ENCODE measurements around the gene CCT4.
"Not testable (repeated sequence)": the region's sequence is repeated elsewhere in the genome, so short reads cannot be mapped to it uniquely, and the experiment has no call there.

CCT4 gene

GRCh38 chr2:61878761-61879160, 9.7 kb downstream of the CCT4 start:
- no peak for DNase-seq (ENCODE audit: low read depth)

DNA sequence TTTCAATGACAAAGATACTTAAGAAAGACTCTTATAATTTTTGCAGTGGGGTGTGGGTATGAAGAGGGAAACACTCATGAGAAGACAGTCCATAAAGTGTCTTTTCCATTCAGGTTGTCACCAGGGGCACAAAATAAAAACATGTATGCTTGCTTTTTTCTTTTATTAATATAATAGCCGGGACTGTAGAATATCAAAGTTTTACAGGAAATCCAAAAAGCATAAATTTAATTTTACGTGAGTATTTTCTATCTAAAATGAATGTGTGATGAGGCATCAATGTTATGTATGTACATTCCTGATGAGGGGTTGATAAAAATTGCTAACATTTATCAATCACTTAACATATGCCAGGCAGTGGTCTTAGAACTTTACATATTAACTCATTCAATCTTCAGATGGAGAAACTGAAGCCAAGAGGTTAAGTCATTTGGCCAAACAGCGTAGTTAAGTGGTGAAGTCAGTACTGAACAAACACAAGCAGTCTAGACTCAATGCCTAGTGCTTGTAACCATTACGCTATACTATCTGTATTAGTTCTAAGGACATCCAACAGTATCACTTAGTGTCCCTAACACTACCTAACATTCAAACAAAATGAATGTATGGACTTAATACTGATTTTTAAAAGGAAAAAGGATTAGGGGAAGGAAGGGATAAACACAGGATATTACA, 10.7 kb downstream of the CCT4 start:
- no peak for DNase-seq (ENCODE audit: low read depth)

DNA sequence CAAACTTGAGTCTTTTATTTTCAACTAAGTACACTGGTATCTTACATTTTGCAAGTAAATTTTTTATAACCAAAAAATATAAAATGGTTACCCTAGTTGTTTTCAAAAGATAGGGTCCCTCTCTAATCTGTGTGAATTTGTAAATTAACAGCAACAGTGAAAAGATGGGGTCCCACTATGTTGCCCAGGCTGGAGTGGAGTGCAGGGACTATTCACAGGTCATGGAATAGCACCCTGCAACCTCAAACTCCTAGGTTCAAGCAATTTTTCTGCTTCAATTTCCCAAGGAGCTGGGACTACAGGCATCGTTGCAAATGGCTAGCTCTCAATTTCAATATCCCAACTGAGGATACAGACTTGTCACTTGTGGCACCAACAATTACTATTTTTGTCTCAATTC, 12.1 kb downstream of the CCT4 start:
- no peak for DNase-seq (ENCODE audit: low read depth)

GRCh38 chr2:61866482-61867089, 21.9 kb downstream of the CCT4 start:
- DNase-seq (ENCODE audit: low read depth) = not testable (repeated sequence)

GRCh38 chr2:61862085-61862484, 26.4 kb downstream of the CCT4 start:
- no peak for DNase-seq (ENCODE audit: low read depth)

DNA sequence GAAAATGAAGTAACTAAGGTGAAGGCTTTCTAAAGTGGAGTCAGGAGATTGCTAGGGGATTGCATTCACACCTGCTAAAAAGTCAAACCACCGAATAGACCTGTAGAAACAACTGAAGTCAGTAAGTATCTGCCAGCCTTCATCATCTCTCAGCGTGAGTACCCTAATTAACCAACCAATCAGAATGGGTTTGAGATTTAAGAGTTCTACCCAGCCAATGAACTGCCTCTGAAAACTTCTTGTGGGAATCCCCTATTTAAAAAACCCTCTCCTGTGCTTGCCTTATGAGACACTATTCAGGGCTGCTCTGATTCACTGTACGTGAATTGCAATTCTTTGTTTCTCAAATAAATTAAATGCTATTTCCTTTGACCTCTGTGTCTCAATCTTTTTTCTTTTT, 31.2 kb downstream of the CCT4 start:
- no peak for DNase-seq (ENCODE audit: low read depth)

DNA sequence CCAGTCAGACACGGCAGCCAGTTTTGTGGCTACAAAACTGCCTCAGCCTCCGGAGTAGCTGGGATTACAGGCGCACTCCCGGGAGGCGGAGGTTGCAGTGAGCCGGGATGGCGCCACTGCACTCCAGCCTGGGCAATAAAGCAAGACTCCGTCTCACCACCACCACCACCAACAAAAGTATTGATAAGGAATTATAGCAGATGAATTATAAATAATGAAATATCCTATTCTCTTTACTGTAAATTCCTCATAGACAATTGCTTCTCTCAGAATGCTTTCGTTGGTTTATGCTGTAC, 33.2 kb downstream of the CCT4 start:
- DNase-seq (ENCODE audit: low read depth) = no peak

DNA sequence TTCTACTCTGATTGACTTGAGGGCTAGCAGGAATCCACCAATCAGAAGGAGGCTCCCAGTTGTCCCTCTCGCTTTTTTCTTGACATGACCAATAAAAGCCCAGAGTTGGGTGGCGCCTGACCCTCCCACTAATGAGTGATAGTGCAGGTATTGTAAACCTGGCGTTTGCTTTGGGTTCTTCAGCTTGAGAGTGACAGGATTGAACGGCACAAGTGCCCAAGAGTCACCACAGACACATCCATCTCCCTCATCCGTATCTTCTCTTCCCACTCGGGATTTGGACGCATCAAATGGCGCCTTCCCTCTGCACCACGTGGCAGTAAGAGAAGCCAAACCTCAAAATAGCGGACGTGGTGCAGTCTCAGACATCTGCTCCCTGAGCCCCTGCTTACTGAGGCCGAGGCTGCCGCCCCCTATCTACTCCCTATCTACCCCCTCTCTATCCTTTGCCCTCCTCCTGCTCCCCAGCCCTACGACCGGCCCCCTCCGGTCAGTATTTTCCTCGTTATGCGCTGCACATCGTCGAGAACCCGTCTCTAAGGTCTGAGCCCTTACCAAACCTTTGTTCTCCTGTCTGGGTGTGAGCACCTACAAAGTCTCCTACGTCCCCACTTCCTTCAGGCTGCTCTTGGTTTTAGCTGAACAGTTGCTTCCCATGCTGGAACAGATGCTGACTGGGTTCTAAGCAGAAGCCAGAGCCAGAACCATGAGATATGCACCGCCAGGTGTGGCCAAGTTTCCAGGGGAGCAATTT, 33.7 kb downstream of the CCT4 start:
- DNase-seq (ENCODE audit: low read depth) = peak; percentile 83

DNA sequence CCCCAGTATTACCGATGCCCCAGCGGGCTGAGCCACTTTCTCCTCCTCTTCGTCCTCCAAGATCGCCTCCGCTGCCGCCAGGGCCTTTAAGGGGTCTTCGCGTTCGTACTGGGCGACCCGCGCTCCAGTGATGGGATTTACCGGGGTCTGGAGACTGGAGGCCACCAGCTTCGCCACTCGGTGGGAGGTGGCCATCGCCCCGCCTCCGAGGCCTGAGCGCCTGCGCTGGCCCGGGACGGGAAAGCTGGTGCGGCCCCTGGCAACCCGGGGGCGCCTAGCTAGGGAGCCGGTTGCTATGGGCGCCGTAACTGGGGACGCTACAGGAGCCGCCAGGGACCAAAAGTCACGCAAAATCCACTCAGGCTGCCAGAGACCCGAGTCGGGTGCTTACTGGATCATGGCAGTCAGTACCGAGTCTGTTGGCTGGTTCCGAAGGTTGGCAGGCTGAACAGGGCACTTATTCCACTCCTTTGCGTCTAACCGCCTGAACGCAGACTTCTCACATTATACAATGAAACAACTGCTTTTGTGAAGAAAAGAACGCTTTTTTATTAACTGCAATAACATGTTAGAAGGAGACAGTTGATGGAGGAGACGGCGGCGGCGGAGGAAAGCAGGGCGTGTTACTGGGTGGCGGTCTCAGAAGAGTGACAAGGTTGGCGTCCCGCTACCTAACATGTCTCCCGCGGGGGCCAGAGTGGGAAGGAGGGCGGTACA, 34.5 kb downstream of the CCT4 start, which contains the start of gene FAM161A:
Gene FAM161A (minus strand): TSS at position 214 of the 717 bp plus-strand sequence. CDS start 19 bp downstream, at position 195.
- peak; percentile 52 for DNase-seq (ENCODE audit: low read depth)

GRCh38 chr2:61853086-61853846, 35.2 kb downstream of the CCT4 start:
- no peak for DNase-seq (ENCODE audit: low read depth)

- not testable (repeated sequence) for DNase-seq (ENCODE audit: low read depth)
These were observed 37.2 kb downstream of the CCT4 start for GRCh38 chr2:61851270-61851669.

GRCh38 chr2:61845320-61845719, 43.1 kb downstream of the CCT4 start:
- DNase-seq (ENCODE audit: low read depth) = no peak

- DNase-seq (ENCODE audit: low read depth) = no peak
These were observed 47.2 kb downstream of the CCT4 start for GRCh38 chr2:61841286-61841685.

- DNase-seq (ENCODE audit: low read depth) = no peak
These were observed 53.6 kb downstream of the CCT4 start for GRCh38 chr2:61834893-61835292.

DNA sequence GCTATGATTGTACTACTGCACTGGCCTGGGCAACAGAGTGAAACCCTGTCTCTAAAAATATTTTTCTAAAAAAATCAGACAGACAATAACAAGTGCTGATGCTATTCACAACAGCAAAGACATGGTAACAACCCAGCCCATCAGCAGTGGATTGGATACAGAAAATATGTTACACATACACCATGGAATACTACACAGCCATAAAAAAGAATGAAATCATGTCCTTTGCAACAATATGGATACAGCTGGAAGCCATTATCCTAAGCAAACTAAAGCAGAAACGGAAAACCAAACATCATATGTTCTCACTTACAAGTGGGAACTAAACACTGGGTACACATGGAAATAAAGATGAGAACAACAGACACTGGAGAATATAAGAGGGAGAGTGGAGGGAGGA, 54.5 kb downstream of the CCT4 start:
- DNase-seq (ENCODE audit: low read depth) = no peak

DNA sequence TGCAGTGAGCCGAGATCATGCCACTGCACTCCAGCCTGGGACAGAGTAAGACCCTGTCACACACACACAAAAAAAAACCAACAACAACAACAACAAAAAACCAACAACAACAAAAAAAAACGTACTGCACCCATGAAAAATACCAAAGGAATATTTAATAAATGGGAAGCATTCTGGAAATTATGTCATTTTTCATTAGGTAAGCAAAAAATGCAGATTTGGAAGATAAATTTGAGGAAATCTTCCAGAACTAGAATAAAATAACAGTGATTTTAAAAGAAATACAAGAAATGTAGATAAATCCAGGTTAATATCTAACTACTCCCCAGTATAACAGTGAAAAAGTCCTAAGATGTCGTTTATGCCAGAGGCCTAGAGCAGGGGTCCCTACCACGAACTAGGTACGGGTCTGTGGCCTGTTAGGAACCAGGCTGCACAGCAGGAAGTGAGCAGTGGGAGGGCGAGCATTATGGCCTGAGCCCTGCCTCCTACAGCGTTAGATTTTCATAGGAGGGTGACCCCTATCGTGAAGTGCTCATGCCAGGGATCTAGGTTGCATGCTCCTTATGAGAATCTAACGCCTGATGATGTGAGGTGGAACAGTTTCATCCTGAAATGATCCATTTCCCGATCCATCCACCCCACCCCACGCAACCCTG, 56.1 kb downstream of the CCT4 start:
- DNase-seq (ENCODE audit: low read depth) = no peak

DNA sequence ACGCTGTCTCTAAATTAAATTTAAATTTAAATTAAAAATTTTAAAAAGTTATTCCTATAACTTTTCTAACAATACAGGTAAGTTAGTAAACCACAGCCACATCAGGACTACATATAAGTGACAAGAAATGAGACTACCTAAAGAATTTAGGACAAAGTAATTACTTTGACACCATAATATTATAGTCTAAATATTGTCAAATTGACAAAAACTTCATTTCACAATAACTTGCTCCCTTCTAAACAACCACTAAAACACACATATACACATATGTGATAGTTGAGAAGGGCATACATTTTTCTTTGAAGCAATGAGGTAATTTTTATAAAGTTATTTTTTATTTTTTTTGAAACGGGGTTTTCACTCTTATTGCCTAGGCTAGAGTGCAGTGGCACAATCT, 66.2 kb downstream of the CCT4 start:
- no peak for DNase-seq (ENCODE audit: low read depth)
